Mesothelial cell of epicardium (in vitro differentiated cells): ENCODE measurements around the gene RTN4RL2. TPM values are rescaled to one million over a fixed set of nuclear protein-coding genes. Genes with fewer than 3 reads are reported as not detected.

Source experiments
- DNase-seq, 2 experiments: peaks; one replicate each; pipeline ENCODE4 v3.0.0; 2021; ENCODE audit warnings: low spot score in 2 of 2; ENCODE audit not compliant: unreplicated experiment in 2 of 2
- H3K27ac Mint-ChIP-seq: 2 replicates; pipeline ENCODE4 v1.8.0; 2021; ENCODE audit warnings: mixed read lengths
- H3K27me3 Mint-ChIP-seq: 2 replicates; pipeline ENCODE4 v1.8.0; 2021; ENCODE audit warnings: low read depth, mixed read lengths
- H3K36me3 Mint-ChIP-seq: 2 replicates; pipeline ENCODE4 v1.8.0; 2021; ENCODE audit warnings: mixed read lengths
- H3K4me1 Mint-ChIP-seq: 2 replicates; pipeline ENCODE4 v1.8.0; 2021; ENCODE audit warnings: mixed read lengths
- H3K4me3 Mint-ChIP-seq: 2 replicates; pipeline ENCODE4 v1.8.0; 2021; ENCODE audit warnings: mild to moderate bottlenecking, moderate library complexity, mixed read lengths
- H3K9me3 Mint-ChIP-seq: 2 replicates; pipeline ENCODE4 v1.8.0; 2021; ENCODE audit warnings: mixed read lengths
- total RNA-seq: library from RNA; stranded (reverse); gene quantifications from 3 replicates; pipeline ENCODE4 v1.2.1, GENCODE V29; 2021
- TF ChIP-seq, protein P1 (sequence below): fragments of 200-600 bp; sonication (generic); IDR thresholded peaks from one replicate; pipeline ENCODE4 v1.5.0; 2021; ENCODE audit warnings: antibody characterized with exemption; ENCODE audit not compliant: unreplicated experiment

Gene RTN4RL2
- total RNA-seq, 1 donor from 2014 or later = 0.38 TPM

DNA sequence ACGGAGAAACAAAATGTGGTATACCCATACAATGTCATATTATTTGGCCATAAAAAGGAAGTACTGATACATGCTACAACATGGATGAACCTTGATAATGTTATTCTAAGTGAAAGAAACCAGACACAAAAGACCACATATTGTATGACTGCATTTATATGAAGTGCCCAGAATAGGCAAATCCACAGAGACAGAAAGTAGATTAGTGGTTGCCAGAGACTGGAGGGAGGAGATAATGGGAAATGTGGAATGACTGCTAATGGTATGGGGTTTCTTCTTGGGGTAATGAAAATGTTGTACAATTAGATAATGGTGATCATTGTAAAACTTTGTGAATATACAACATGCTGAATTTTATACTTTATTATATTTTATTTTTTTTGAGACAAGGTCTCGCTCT lies 60.8 kb downstream of the RTN4RL2 start:
- Mint-ChIP-seq H3K4me1 (peaks cover under 1% of the 10 kb centered on the region), H3K9me3 (no peaks in the 10 kb centered on the region), H3K27me3 (peaks cover 33% of the 10 kb centered on the region), H3K27ac (no peak overlapping the region), H3K36me3 (no peaks in the 10 kb centered on the region), H3K4me3 (no peak overlapping the region)
- DNase-seq = no peak
- TF ChIP-seq, protein P1, sequence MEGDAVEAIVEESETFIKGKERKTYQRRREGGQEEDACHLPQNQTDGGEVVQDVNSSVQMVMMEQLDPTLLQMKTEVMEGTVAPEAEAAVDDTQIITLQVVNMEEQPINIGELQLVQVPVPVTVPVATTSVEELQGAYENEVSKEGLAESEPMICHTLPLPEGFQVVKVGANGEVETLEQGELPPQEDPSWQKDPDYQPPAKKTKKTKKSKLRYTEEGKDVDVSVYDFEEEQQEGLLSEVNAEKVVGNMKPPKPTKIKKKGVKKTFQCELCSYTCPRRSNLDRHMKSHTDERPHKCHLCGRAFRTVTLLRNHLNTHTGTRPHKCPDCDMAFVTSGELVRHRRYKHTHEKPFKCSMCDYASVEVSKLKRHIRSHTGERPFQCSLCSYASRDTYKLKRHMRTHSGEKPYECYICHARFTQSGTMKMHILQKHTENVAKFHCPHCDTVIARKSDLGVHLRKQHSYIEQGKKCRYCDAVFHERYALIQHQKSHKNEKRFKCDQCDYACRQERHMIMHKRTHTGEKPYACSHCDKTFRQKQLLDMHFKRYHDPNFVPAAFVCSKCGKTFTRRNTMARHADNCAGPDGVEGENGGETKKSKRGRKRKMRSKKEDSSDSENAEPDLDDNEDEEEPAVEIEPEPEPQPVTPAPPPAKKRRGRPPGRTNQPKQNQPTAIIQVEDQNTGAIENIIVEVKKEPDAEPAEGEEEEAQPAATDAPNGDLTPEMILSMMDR = no peak

DNA sequence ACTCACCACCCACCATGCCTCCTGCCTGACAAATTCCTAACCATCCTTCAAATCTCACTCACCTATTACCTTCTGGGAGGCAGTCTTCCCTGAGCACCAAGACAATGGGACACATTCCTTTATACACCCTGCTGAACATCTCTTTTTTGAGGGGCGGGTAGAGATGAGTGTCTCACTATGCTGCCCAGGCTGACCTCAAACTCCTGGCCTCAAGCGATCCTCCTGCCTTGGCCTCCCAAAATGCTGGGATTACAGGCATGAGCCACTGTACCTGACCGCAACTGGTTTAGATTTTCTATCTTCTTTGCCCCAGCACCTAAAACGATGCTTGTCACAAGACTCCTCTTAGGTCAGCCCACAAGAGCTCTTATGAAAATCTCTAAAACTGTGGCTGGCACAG lies 63.1 kb downstream of the RTN4RL2 start:
- TF ChIP-seq, protein P1 = no peak
- no peak for DNase-seq
- H3K4me3 Mint-ChIP-seq = no peak overlapping the region
- H3K4me1 Mint-ChIP-seq = no peaks in the 10 kb centered on the region
- no peaks in the 10 kb centered on the region for H3K9me3 Mint-ChIP-seq
- no peaks in the 10 kb centered on the region for H3K36me3 Mint-ChIP-seq
- H3K27ac Mint-ChIP-seq = no peak overlapping the region
- peaks cover 16% of the 10 kb centered on the region for H3K27me3 Mint-ChIP-seq

Other genes with a start within 250 kb of the RTN4RL2 start
- gene APLNR, start 223.3 kb upstream of the RTN4RL2 start, total RNA-seq = 3.1 to 3.4 TPM (median 3.1 TPM) in 3 replicates
- gene TNKS1BP1, start 135.6 kb upstream of the RTN4RL2 start, total RNA-seq = 201 to 216 TPM (median 216 TPM) in 3 replicates
- 106 to 110 TPM (median 108 TPM) in 3 replicates for gene SSRP1, start 124.6 kb upstream of the RTN4RL2 start, total RNA-seq
- 2.0 to 3.1 TPM (median 2.6 TPM) in 3 replicates for gene P2RX3, start 122.2 kb upstream of the RTN4RL2 start, total RNA-seq
- not detected in 3 replicates for gene PRG3, start 79.4 kb upstream of the RTN4RL2 start, total RNA-seq
- 0.27 TPM in 1 of 3 replicates, not detected in the others for gene PRG2, start 69.9 kb upstream of the RTN4RL2 start, total RNA-seq
- 11.8 to 13.3 TPM (median 12.9 TPM) in 3 replicates for gene SLC43A3, start 33.4 kb upstream of the RTN4RL2 start, total RNA-seq
- 2.1 to 3.3 TPM (median 2.8 TPM) in 3 replicates for gene SLC43A1, start 55.2 kb downstream of the RTN4RL2 start, total RNA-seq
- gene TIMM10, start 70.2 kb downstream of the RTN4RL2 start, total RNA-seq = 41.7 to 46.3 TPM (median 44.0 TPM) in 3 replicates
- not detected in 3 replicates for gene SMTNL1, start 77.1 kb downstream of the RTN4RL2 start, total RNA-seq
- 35.5 to 41.4 TPM (median 39.2 TPM) in 3 replicates for gene UBE2L6, start 107.1 kb downstream of the RTN4RL2 start, total RNA-seq
- 136 to 154 TPM (median 146 TPM) in 3 replicates for gene SERPING1, start 137.2 kb downstream of the RTN4RL2 start, total RNA-seq
- gene YPEL4, start 189.4 kb downstream of the RTN4RL2 start, total RNA-seq = 0.64 to 1.3 TPM (median 1.1 TPM) in 3 replicates
- gene CLP1, start 197.2 kb downstream of the RTN4RL2 start, total RNA-seq = 18.4 to 19.6 TPM (median 19.5 TPM) in 3 replicates
- 53.9 to 57.1 TPM (median 54.2 TPM) in 3 replicates for gene ZDHHC5, start 207.6 kb downstream of the RTN4RL2 start, total RNA-seq